Esophagus (tissue), 2 donors: ENCODE measurements around the gene TMEM63B. TPM values are rescaled to one million over a fixed set of nuclear protein-coding genes. Genes with fewer than 3 reads are reported as not detected.
"Not testable (repeated sequence)": the region's sequence is repeated elsewhere in the genome, so short reads cannot be mapped to it uniquely, and the experiment has no call there.

Source experiments
- H3K27ac ChIP-seq, 2 donors: one replicate each; pipeline ENCODE4 v1.5.1; 2013; ENCODE audit warnings: low read depth in 2 of 2, mild to moderate bottlenecking in 2 of 2, inconsistent platforms in 1 of 2, low read length in 1 of 2, moderate library complexity in 1 of 2
- H3K27me3 ChIP-seq, 2 donors: one replicate each; pipeline ENCODE4 v1.6.1; 2013; ENCODE audit warnings: low read length in 2 of 2, control low read depth in 1 of 2, mild to moderate bottlenecking in 1 of 2; ENCODE audit not compliant: insufficient read depth in 2 of 2, control insufficient read depth in 1 of 2
- H3K36me3 ChIP-seq, 2 donors: one replicate each; pipeline ENCODE4 v1.6.1; 2013; ENCODE audit warnings: low read length in 1 of 2; ENCODE audit not compliant: control insufficient read depth in 2 of 2, insufficient read depth in 2 of 2
- H3K4me1 ChIP-seq, 2 donors: one replicate each; pipeline ENCODE4 v1.6.1; 2013; ENCODE audit warnings: low read length in 1 of 2; ENCODE audit not compliant: control insufficient read depth in 2 of 2, insufficient read depth in 2 of 2
- H3K4me3 ChIP-seq, 2 donors: one replicate each; pipeline ENCODE4 v1.5.1; 2013; ENCODE audit warnings: low read length in 2 of 2, mild to moderate bottlenecking in 2 of 2, low read depth in 1 of 2, moderate library complexity in 1 of 2
- H3K9me3 ChIP-seq, 2 donors: one replicate each; pipeline ENCODE4 v1.6.1; 2013; ENCODE audit warnings: mild to moderate bottlenecking in 2 of 2, low read depth in 1 of 2, low read length in 1 of 2, moderate library complexity in 1 of 2; ENCODE audit not compliant: control insufficient read depth in 2 of 2, insufficient read depth in 1 of 2
- WGBS, 2 donors: extraction: QIAGEN DNeasy Blood & Tissue Kit; methylation state at CpG; one replicate each; pipeline ENCODE4 v1.1.7; 2013; 5-methylcytosine and 5-hydroxymethylcytosine counted together
- polyA plus RNA-seq, 2 donors: library from polyadenylated mRNA; stranded (reverse); fragments of 200-250 nt; gene quantifications; one replicate each; pipeline ENCODE4 v1.2.3, GENCODE V29; 2013
- donor health status: healthy with polysubstance abuse.
- donor health status: Bipolar disorder and iron deficiency.

Gene TMEM63B
- polyA plus RNA-seq, 2 donors = 21.6 to 37.9 TPM

DNA sequence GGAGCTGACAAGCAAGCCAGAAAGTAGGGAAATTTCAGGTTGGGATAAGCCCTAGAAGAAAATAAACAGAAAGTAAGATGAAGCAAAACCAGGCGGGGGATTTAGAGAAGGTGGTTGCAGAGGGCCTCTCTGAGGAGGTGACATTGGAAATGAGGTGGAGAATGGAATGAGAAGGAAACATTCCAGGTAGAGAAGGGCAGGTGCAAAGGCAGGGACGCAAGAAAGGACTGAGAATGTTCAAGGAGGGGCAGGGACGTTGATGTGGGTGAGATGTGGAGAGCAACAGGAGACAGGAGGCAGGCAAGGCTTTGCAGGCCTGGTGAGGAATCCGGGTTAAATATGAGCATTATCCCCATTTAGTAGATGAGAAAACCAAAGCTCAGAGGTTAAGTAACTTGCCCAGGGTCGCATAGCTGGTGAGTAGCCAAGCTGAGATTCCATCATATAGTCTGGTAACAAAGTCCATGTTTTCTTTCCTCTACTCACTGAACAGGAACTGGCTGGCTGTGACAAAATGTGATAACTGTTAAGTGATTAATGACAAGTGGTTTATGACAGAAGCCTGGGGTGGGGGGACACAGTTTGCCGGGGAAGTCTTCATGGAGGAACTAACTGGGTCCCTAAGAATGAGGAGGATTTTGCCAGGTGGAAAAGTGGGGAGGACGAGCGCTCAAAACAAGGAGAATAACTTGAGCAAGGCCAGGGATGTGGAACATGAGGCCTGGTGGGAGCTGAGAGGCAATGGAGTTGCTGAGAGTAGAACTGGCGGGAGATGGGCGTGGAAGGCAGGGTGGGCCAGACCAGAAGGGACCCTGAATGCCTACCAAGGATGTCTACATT is 32.7 kb upstream of the TMEM63B start:
- WGBS, 2 donors = 71 to 86% methylated on average over 10 of the region's 10 CpGs
- Histone ChIP-seq H3K4me3 (no peak overlapping the region), H3K27ac (no peak overlapping the region), H3K36me3 (peaks cover 0 to 4% of the 10 kb centered on the region in 2 donors), H3K27me3 (no peaks in the 10 kb centered on the region), H3K4me1 (no peaks in the 10 kb centered on the region), H3K9me3 (no peaks in the 10 kb centered on the region)

GRCh38 chr6:44095243-44095623 is 32.1 kb upstream of the TMEM63B start:
- not testable (repeated sequence) for H3K9me3 ChIP-seq, H3K36me3 ChIP-seq, H3K27ac ChIP-seq, H3K4me3 ChIP-seq, H3K4me1 ChIP-seq, H3K27me3 ChIP-seq
- 76 to 78% methylated on average over 6 of the region's 6 CpGs for WGBS, 2 donors

DNA sequence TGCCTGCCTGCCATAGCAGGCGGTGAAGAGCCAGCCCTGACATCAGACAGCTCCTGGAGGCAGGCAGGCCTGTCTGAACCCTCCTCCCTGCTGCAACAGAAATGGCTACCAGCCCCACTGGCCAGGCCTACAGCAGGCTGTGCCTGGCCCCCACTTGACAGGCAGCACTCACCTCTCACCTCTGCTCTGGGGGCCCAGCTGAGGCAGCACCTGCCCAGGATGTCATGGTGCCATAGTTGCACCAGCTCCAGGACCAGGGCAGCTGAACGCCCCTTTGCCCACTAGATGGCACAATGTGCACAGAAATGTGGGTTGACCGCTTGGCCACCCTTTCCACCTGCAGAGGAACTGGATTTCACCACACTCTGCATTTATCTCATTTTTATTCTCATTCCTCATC is 30.7 kb upstream of the TMEM63B start:
- Histone ChIP-seq H3K36me3 (peaks cover 0 to 2% of the 10 kb centered on the region in 2 donors), H3K9me3 (no peaks in the 10 kb centered on the region), H3K27me3 (no peaks in the 10 kb centered on the region), H3K4me3 (no peak overlapping the region), H3K27ac (no peak overlapping the region), H3K4me1 (no peaks in the 10 kb centered on the region)
- WGBS, 2 donors = 28% methylated on average over 3 of the region's 3 CpGs

DNA sequence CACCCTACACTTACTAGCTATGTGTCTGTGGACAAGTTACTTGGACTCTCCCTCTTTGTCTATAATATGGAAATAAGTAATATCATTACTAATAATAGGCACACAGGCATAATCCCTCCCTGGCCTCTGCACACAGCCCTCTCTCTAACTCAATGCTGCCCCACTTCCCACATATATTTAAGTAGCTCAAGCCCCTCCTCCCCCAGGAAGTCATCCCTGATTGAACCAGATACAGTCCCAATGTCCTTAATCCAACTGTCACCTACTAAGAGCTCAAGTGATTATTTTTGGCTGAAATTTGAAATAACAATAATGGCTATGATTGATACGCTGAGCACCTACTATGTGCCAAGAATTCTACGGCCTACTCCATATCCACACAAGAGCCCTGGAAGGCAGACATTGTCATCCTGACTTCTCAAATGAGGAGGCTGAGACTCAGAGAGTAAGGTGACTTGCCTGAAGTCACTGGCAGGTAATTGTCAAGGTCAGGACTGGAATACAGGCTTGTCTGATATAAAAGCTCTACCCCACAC is 29.5 kb upstream of the TMEM63B start:
- Histone ChIP-seq H3K27ac (no peak overlapping the region), H3K36me3 (peaks cover 0 to 5% of the 10 kb centered on the region in 2 donors), H3K27me3 (no peaks in the 10 kb centered on the region), H3K4me3 (no peak overlapping the region), H3K4me1 (no peaks in the 10 kb centered on the region), H3K9me3 (no peaks in the 10 kb centered on the region)
- 40 to 83% methylated on average over 2 of the region's 2 CpGs for WGBS, 2 donors

GRCh38 chr6:44099192-44099591 is 28.2 kb upstream of the TMEM63B start:
- no peak overlapping the region for H3K4me3 ChIP-seq
- no peaks in the 10 kb centered on the region for H3K9me3 ChIP-seq
- WGBS, 2 donors = 26 to 31% methylated on average over 1 of the region's 1 CpG
- H3K4me1 ChIP-seq = no peaks in the 10 kb centered on the region
- no peak overlapping the region for H3K27ac ChIP-seq
- H3K27me3 ChIP-seq = no peaks in the 10 kb centered on the region
- peaks cover 0 to 11% of the 10 kb centered on the region in 2 donors for H3K36me3 ChIP-seq

DNA sequence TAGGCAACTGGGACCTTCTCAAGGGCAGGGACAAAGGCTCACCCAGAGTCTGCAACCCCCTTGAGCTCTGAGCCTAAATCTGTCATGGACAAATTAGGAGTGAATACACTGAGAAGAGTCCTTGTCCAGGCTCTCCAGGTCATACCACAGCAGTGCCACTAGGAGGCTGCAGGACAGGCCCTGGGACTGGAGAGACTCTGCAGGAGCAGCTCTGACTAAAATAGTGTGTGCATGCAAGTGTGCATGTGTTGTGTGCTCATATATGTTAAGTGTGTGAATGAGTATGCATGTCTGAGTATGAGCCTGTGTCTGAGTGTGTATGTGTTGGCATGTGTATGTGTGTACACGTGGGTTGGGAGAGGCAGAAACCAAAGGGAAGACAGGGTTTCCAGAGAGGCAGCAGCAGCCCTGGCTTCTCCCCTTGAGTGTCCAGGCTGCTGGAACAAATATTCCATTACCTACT is 27.2 kb upstream of the TMEM63B start:
- no peak overlapping the region for H3K4me3 ChIP-seq
- peaks cover 0 to 13% of the 10 kb centered on the region in 2 donors for H3K36me3 ChIP-seq
- 43 to 53% methylated on average over 1 of the region's 1 CpG for WGBS, 2 donors
- H3K27me3 ChIP-seq = no peaks in the 10 kb centered on the region
- no peaks in the 10 kb centered on the region for H3K4me1 ChIP-seq
- H3K9me3 ChIP-seq = no peaks in the 10 kb centered on the region
- no peak overlapping the region for H3K27ac ChIP-seq

DNA sequence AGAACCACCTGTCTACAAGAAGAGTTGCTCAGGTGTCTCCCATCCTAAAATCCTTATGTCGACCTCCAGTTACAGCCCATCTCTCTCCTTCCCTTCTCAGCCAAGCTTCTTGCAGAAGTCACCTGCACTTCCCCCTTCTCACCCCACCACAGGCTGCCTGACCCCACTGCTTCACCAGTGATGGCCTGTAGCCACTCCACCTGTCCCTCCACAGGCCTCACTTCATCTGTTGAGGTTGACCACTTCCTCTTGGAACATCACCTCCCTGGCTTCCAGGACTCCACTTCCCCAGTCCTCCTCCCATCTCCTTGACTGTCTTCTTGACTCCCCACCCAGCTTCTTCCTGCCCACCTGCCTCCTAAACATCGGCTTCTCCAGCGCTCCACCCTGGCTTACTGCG is 25.5 kb upstream of the TMEM63B start:
- 85 to 91% methylated on average over 4 of the region's 4 CpGs for WGBS, 2 donors

DNA sequence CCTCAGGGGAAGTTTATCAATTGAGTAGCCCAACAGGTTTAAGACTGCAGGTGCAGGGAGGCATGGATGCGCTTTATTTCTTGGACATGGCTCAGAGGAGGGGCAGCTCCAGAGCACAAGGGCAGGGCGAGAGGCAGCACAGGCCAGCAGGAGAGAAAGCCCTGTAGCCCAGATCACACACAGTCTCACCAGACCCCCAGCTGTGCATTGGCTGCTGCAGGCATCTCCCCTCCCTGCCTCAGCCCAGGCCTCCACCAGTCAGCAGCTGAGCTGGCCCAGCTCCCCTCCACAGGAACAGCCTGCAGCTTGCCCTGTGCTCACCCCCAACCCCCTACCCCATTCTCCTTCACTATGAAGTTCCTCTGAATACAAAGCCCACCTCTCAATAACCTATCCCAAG is 24.8 kb upstream of the TMEM63B start:
- Histone ChIP-seq H3K4me3 (no peak overlapping the region), H3K9me3 (no peaks in the 10 kb centered on the region), H3K27ac (no peak overlapping the region), H3K27me3 (no peaks in the 10 kb centered on the region), H3K4me1 (no peaks in the 10 kb centered on the region), H3K36me3 (peaks cover 0 to 21% of the 10 kb centered on the region in 2 donors)
- 96 to 100% methylated on average over 2 of the region's 2 CpGs for WGBS, 2 donors

More for the DNA sequence above, 25.5 kb upstream of the TMEM63B start:
- no peaks in the 10 kb centered on the region for H3K9me3 ChIP-seq
- peaks cover 0 to 21% of the 10 kb centered on the region in 2 donors for H3K36me3 ChIP-seq
- no peak overlapping the region for H3K27ac ChIP-seq
- H3K4me3 ChIP-seq = no peak overlapping the region
- H3K27me3 ChIP-seq = no peaks in the 10 kb centered on the region
- no peaks in the 10 kb centered on the region for H3K4me1 ChIP-seq

DNA sequence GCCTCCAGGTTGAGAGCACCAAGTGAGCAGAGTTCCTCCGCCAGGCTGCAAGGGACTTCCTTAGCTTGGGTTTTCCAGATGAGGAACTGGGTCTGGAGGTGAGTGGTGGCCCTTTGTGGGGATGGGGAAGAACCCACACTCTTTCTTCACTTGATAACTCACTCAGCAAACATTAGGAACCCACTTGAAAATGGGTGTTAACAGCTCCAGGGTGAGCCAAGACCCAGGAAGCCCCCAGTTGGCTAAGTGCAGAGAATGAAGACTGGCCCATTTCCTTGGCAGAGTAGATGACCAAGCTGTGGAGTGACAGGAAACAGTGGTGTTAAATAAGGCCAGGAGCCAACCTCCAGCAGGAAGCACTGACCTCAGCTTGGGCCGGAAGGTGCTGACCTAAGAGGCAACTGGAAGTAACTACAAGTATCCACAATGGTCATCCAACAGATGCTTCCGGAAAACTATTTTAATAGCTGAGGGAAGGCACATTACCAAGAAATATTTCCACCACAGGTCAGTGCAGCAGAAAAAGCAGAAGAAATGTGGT is 22.8 kb upstream of the TMEM63B start:
- WGBS, 2 donors = 79 to 87% methylated on average over 3 of the region's 3 CpGs
- Histone ChIP-seq H3K4me1 (no peaks in the 10 kb centered on the region), H3K27ac (no peak overlapping the region), H3K36me3 (peaks cover 0 to 26% of the 10 kb centered on the region in 2 donors), H3K27me3 (no peaks in the 10 kb centered on the region), H3K9me3 (no peaks in the 10 kb centered on the region), H3K4me3 (no peak overlapping the region)
